Neuronal stem cell (in vitro differentiated cells): Measurements from ENCODE around the gene UQCC3.
A peak's percentile ranks its signal among the peaks of the same experiment; 100 is the strongest.

Source experiments
- DNase-seq: peaks from one replicate; pipeline ENCODE4 v3.0.0-alpha.2; 2013; ENCODE audit warnings: low spot score
- H2AFZ ChIP-seq: one replicate; pipeline ENCODE4 v1.6.1; 2013; ENCODE audit warnings: mild to moderate bottlenecking, low read length, inconsistent platforms
- H2AK5ac ChIP-seq: 2 replicates; pipeline ENCODE4 v1.6.1; 2013; ENCODE audit warnings: low read depth, mild to moderate bottlenecking, inconsistent platforms, low read length, moderate library complexity, mixed read lengths
- H2BK120ac ChIP-seq: 2 replicates; pipeline ENCODE4 v1.6.1; 2013; ENCODE audit warnings: low read depth, mild to moderate bottlenecking, inconsistent platforms, low read length, moderate library complexity, mixed read lengths
- H2BK12ac ChIP-seq: one replicate; pipeline ENCODE4 v1.6.1; 2013; ENCODE audit warnings: low read length, inconsistent platforms
- H2BK15ac ChIP-seq: 2 replicates; pipeline ENCODE4 v1.6.1; 2013; ENCODE audit warnings: mild to moderate bottlenecking, low read length, inconsistent platforms, mixed read lengths
- H2BK5ac ChIP-seq: one replicate; pipeline ENCODE4 v1.6.1; 2013; ENCODE audit warnings: inconsistent platforms, mild to moderate bottlenecking, low read length, moderate library complexity
- H3K14ac ChIP-seq: one replicate; pipeline ENCODE4 v1.6.1; 2013; ENCODE audit warnings: low read length, inconsistent platforms
- H3K18ac ChIP-seq: 2 replicates; pipeline ENCODE4 v1.6.1; 2013; ENCODE audit warnings: low read length, inconsistent platforms
- H3K23ac ChIP-seq: 2 replicates; pipeline ENCODE4 v1.6.1; 2013; ENCODE audit warnings: low read depth, mild to moderate bottlenecking, mixed read lengths, low read length, inconsistent platforms; ENCODE audit not compliant: poor library complexity
- H3K27ac ChIP-seq: replicated peaks from 3 replicates; pipeline ENCODE4 v1.5.1; 2013; ENCODE audit warnings: low read length, inconsistent platforms
- H3K27me3 ChIP-seq, 3 experiments: 2 replicates each; pipeline ENCODE4 v1.6.1; 2013; ENCODE audit warnings: low read length in 3 of 3, mild to moderate bottlenecking in 2 of 3, inconsistent platforms in 1 of 3, low read depth in 1 of 3, mixed read lengths in 1 of 3, moderate library complexity in 1 of 3; ENCODE audit not compliant: control insufficient read depth in 3 of 3, insufficient read depth in 3 of 3
- H3K36me3 ChIP-seq, 2 donors: replicated peaks in 1 of 2; 2 replicates each; pipeline ENCODE4 v1.6.1; 2013; ENCODE audit warnings: low read length in 2 of 2; ENCODE audit not compliant: control insufficient read depth in 2 of 2, insufficient read depth in 2 of 2
- H3K4ac ChIP-seq: 2 replicates; pipeline ENCODE4 v1.6.1; 2013; ENCODE audit warnings: inconsistent platforms, mild to moderate bottlenecking, low read length, moderate library complexity
- H3K4me1 ChIP-seq, 2 donors: 1 replicate in 1 of 2; 2 replicates in 1 of 2; pipeline ENCODE4 v1.6.1; 2013; ENCODE audit warnings: low read length in 2 of 2, low read depth in 1 of 2; ENCODE audit not compliant: control insufficient read depth in 2 of 2, insufficient read depth in 1 of 2
- H3K4me2 ChIP-seq: one replicate; pipeline ENCODE4 v1.6.1; 2013; ENCODE audit warnings: mild to moderate bottlenecking, low read length, inconsistent platforms; ENCODE audit not compliant: insufficient read depth, poor library complexity, severe bottlenecking
- H3K4me3 ChIP-seq, 2 donors: 2 replicates each; pipeline ENCODE4 v1.5.1; 2013; ENCODE audit warnings: low read length in 2 of 2, mild to moderate bottlenecking in 2 of 2, inconsistent platforms in 1 of 2, moderate library complexity in 1 of 2
- H3K79me1 ChIP-seq: one replicate; pipeline ENCODE4 v1.6.1; 2013; ENCODE audit warnings: low read depth, mild to moderate bottlenecking, inconsistent platforms, low read length, moderate library complexity
- H3K9ac ChIP-seq: one replicate; pipeline ENCODE4 v1.6.1; 2013; ENCODE audit warnings: mild to moderate bottlenecking, low read depth, low read length, inconsistent platforms; ENCODE audit not compliant: poor library complexity
- H3K9me3 ChIP-seq, 2 donors: replicated peaks in 1 of 2; 2 replicates each; pipeline versions ENCODE3 to v1.6.1; 2013; ENCODE audit warnings: low read length in 2 of 2, mild to moderate bottlenecking in 2 of 2, inconsistent platforms in 1 of 2, low read depth in 1 of 2, mixed read lengths in 1 of 2, moderate library complexity in 1 of 2; ENCODE audit not compliant: control insufficient read depth in 2 of 2, insufficient read depth in 1 of 2
- H4K8ac ChIP-seq: one replicate; pipeline ENCODE4 v1.6.1; 2013; ENCODE audit warnings: low read depth, mild to moderate bottlenecking, inconsistent platforms, low read length, moderate library complexity
- H4K91ac ChIP-seq: one replicate; pipeline ENCODE4 v1.6.1; 2013; ENCODE audit warnings: low read length, low read depth, mild to moderate bottlenecking, inconsistent platforms; ENCODE audit not compliant: poor library complexity
- WGBS, 2 donors: extraction: QIAGEN DNeasy Blood & Tissue Kit; methylation state at CpG; one replicate each; pipeline ENCODE4 v1.1.7; 2013; ENCODE audit warnings: missing lambda C conversion rate in 2 of 2, mixed read lengths in 1 of 2; ENCODE audit not compliant: insufficient read length in 2 of 2, insufficient replicate concordance in 1 of 2; ENCODE audit errors: extremely low coverage in 2 of 2; 5-methylcytosine and 5-hydroxymethylcytosine counted together

UQCC3 gene

GRCh38 chr11:62712276-62712812 is 40.9 kb downstream of the UQCC3 start:
- no peaks in the 10 kb centered on the region for H3K9me3 ChIP-seq
- H3K36me3 ChIP-seq: peaks cover 46 to 84% of the 10 kb centered on the region in 2 donors
- no peak overlapping the region for H2AFZ ChIP-seq
- no peak overlapping the region for H3K23ac ChIP-seq
- H2BK120ac ChIP-seq: no peak overlapping the region
- no peak overlapping the region for H3K4me2 ChIP-seq
- no peak overlapping the region for H2AK5ac ChIP-seq
- H3K9ac ChIP-seq: no peak overlapping the region
- no peak overlapping the region for H4K91ac ChIP-seq
- H2BK12ac ChIP-seq: no peak overlapping the region
- no peak overlapping the region for H2BK15ac ChIP-seq
- no peaks in the 10 kb centered on the region for H3K79me1 ChIP-seq
- DNase-seq: no peak
- no peak overlapping the region for H4K8ac ChIP-seq
- H3K18ac ChIP-seq: no peak overlapping the region
- no CpG with 5 or more reads among the region's 6 CpGs for WGBS, 2 donors
- H2BK5ac ChIP-seq: no peak overlapping the region
- no peak overlapping the region for H3K14ac ChIP-seq
- no peak overlapping the region for H3K27ac ChIP-seq
- H3K4me1 ChIP-seq: peaks cover 10 to 15% of the 10 kb centered on the region in 2 donors
- no peaks in the 10 kb centered on the region for H3K27me3 ChIP-seq
- no peak overlapping the region for H3K4ac ChIP-seq
- no peak overlapping the region for H3K4me3 ChIP-seq

DNA sequence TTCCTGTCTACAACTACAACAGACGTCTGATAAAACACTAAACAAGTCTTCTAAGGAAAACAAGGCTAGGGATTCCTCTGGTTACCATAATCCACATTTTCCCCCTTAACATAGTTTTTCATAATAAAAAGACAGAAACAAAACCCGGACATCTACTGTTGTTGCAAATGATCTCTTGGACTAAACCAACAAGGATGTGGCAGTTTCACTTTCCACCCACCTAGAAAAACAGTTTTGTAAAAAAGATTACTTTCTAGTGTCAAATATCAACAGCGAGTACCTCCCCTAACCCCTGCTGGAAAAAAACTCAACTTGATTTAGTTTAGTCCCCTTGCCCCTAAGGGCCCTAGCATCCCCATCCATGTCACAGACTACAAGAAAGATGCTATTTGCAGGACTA is 41.4 kb downstream of the UQCC3 start:
- H3K14ac ChIP-seq: no peak overlapping the region
- H3K9ac ChIP-seq: no peak overlapping the region
- H2BK5ac ChIP-seq: no peak overlapping the region
- H3K27me3 ChIP-seq: no peaks in the 10 kb centered on the region
- no peak overlapping the region for H4K91ac ChIP-seq
- H3K36me3 ChIP-seq: peaks cover 49 to 89% of the 10 kb centered on the region in 2 donors
- no peak overlapping the region for H2BK15ac ChIP-seq
- H2BK120ac ChIP-seq: no peak overlapping the region
- no peak overlapping the region for H3K4me2 ChIP-seq
- H3K18ac ChIP-seq: no peak overlapping the region
- H3K27ac ChIP-seq: no peak overlapping the region
- no peaks in the 10 kb centered on the region for H3K9me3 ChIP-seq
- H3K4me3 ChIP-seq: no peak overlapping the region
- H2BK12ac ChIP-seq: no peak overlapping the region
- WGBS, 2 donors: no CpG with 5 or more reads among the region's 3 CpGs
- H3K4ac ChIP-seq: no peak overlapping the region
- H3K23ac ChIP-seq: no peak overlapping the region
- no peak for DNase-seq
- H2AK5ac ChIP-seq: no peak overlapping the region
- peaks cover 6 to 11% of the 10 kb centered on the region in 2 donors for H3K4me1 ChIP-seq
- H2AFZ ChIP-seq: no peak overlapping the region
- no peaks in the 10 kb centered on the region for H3K79me1 ChIP-seq
- H4K8ac ChIP-seq: no peak overlapping the region

GRCh38 chr11:62713343-62713742 is 41.9 kb downstream of the UQCC3 start:
- Histone ChIP-seq H2BK12ac (no peak overlapping the region), H4K8ac (no peak overlapping the region), H3K9ac (no peak overlapping the region), H4K91ac (no peak overlapping the region), H2BK15ac (no peak overlapping the region), H3K79me1 (no peaks in the 10 kb centered on the region), H2AFZ (no peak overlapping the region), H3K27ac (no peak overlapping the region), H2BK5ac (no peak overlapping the region), H3K4ac (no peak overlapping the region), H3K18ac (no peak overlapping the region), H3K4me2 (no peak overlapping the region), H3K14ac (no peak overlapping the region), H3K4me1 (peaks cover 6 to 11% of the 10 kb centered on the region in 2 donors), H2AK5ac (no peak overlapping the region), H3K36me3 (peaks cover 48 to 90% of the 10 kb centered on the region in 2 donors), H3K9me3 (no peaks in the 10 kb centered on the region), H2BK120ac (no peak overlapping the region), H3K23ac (no peak overlapping the region), H3K4me3 (no peak overlapping the region), H3K27me3 (no peaks in the 10 kb centered on the region)
- WGBS, 2 donors: no CpG with 5 or more reads among the region's 2 CpGs
- DNase-seq: no peak

DNA sequence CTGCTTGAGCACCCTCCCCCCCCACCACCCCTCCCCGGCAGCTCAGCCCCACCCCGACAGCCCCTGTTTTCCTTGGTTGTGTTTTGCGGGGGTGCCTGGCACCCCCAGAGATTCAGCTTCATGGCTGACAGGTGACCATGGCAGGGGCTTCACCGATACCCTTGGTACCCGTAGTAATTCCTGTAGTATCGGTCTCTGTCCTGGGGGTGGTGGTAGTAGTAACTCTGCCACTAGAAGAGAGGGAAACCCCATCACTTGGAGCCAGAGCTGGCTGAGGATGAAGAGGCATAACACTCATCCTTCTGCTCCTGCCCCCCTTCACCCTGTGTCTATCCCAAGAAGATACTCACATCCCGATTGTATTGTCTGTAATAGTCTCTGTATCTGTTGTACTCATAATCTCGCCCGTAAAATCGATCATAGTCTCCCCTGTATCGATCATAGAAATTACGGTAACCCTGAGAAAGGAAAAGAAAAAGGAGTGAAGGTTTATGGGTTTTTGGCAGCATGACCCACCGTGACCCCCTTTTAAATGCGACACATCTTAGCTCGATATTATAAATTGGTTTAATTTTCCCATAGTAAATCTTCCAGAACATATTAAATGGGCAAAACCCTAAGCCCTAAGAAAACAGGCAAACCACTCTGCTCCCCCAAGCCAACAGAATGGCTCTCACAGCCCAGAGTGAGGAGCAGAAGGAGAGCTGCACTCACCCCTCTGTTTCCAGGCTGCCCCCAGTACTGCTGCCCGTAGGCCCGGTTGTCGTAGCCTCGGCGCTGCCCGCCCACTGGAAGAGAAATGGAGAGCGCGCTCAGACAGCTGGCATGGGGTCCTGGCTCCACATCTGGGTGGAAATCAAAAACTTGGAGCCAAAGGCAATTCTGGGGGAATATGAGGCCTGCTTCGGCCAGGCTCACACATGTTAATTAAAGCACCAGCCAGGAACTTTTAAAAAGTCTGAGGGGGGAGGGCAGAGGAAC is 44.0 kb downstream of the UQCC3 start:
- H3K27ac ChIP-seq: no peak overlapping the region
- no peak overlapping the region for H3K4me3 ChIP-seq
- H3K9ac ChIP-seq: no peak overlapping the region
- no peak overlapping the region for H3K14ac ChIP-seq
- no peak overlapping the region for H2BK12ac ChIP-seq
- DNase-seq: no peak
- no peak overlapping the region for H2AK5ac ChIP-seq
- peaks cover 59 to 98% of the 10 kb centered on the region in 2 donors for H3K36me3 ChIP-seq
- H4K8ac ChIP-seq: no peak overlapping the region
- no peak overlapping the region for H2BK120ac ChIP-seq
- H3K23ac ChIP-seq: peak overlapping the region; percentile 31
- H3K4ac ChIP-seq: no peak overlapping the region
- no peak overlapping the region for H2BK5ac ChIP-seq
- H3K4me2 ChIP-seq: no peak overlapping the region
- H2AFZ ChIP-seq: no peak overlapping the region
- H3K18ac ChIP-seq: no peak overlapping the region
- H4K91ac ChIP-seq: no peak overlapping the region
- no CpG with 5 or more reads among the region's 24 CpGs for WGBS, 2 donors
- no peaks in the 10 kb centered on the region for H3K9me3 ChIP-seq
- H2BK15ac ChIP-seq: no peak overlapping the region
- no peaks in the 10 kb centered on the region for H3K4me1 ChIP-seq
- no peaks in the 10 kb centered on the region for H3K79me1 ChIP-seq
- H3K27me3 ChIP-seq: no peaks in the 10 kb centered on the region
